Retinal pigment epithelial cell (primary cell): Measurements from ENCODE around the gene SULT1A2.
"Not testable (repeated sequence)": the region's sequence is repeated elsewhere in the genome, so short reads cannot be mapped to it uniquely, and the experiment has no call there.

ENCODE experiments used
- DNase-seq: peaks from one replicate; pipeline ENCODE4 v3.0.0-alpha.2; 2010; ENCODE audit warnings: low read depth
- H3K4me3 ChIP-seq: 2 replicates; pipeline ENCODE4 v1.5.1; 2011; ENCODE audit warnings: mild to moderate bottlenecking, low read length, control low read depth, moderate library complexity
- TF ChIP-seq, protein P1 (sequence below): conservative IDR thresholded peaks from 2 replicates; pipeline ENCODE4 v1.5.1; 2011; ENCODE audit warnings: low read depth, low read length, control low read depth, inconsistent platforms

The SULT1A2 gene

DNA sequence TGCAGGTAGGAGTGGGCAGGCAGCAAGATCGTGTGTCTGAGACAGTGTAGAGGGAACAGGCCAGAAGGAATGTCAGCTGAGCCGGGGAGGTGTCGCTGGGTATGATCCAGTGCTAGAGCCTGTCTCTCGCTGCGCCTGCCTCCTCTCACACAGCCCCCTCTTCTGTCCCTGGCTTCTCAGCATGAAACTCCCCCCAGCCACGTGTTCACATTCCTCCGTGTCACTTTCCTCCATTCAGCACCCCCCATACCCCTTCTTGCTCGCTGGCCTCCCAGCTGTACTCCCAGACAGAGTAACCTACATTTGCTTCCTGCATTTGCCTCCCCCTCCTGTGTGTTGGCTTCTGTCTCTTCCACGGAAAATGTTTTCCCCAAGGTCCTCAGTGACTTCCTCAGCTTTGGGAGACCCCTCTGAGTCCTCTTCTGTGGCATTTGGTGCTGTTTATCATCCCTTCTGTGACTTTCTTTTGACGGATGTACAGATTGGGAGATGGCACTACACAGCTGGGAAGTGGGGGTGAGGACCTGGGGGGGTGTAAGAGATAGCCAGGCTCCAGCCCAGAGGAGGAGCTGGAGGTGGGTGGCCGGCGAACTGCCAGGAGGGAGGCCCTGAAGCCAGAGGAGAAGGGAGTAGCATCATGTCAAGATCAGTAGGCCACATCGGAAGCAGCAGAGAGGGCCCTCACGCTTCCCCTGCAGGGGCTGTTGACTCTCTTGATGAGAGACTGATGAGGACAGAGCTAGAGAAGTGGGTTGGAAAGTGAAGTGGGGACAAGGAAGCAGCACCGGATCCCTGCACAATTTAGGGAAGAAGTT lies 23.9 kb downstream of the SULT1A2 start:
- DNase-seq, result no peak
- TF ChIP-seq, protein P1, sequence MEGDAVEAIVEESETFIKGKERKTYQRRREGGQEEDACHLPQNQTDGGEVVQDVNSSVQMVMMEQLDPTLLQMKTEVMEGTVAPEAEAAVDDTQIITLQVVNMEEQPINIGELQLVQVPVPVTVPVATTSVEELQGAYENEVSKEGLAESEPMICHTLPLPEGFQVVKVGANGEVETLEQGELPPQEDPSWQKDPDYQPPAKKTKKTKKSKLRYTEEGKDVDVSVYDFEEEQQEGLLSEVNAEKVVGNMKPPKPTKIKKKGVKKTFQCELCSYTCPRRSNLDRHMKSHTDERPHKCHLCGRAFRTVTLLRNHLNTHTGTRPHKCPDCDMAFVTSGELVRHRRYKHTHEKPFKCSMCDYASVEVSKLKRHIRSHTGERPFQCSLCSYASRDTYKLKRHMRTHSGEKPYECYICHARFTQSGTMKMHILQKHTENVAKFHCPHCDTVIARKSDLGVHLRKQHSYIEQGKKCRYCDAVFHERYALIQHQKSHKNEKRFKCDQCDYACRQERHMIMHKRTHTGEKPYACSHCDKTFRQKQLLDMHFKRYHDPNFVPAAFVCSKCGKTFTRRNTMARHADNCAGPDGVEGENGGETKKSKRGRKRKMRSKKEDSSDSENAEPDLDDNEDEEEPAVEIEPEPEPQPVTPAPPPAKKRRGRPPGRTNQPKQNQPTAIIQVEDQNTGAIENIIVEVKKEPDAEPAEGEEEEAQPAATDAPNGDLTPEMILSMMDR, result no peak
- H3K4me3 ChIP-seq, result no peak overlapping the region

DNA sequence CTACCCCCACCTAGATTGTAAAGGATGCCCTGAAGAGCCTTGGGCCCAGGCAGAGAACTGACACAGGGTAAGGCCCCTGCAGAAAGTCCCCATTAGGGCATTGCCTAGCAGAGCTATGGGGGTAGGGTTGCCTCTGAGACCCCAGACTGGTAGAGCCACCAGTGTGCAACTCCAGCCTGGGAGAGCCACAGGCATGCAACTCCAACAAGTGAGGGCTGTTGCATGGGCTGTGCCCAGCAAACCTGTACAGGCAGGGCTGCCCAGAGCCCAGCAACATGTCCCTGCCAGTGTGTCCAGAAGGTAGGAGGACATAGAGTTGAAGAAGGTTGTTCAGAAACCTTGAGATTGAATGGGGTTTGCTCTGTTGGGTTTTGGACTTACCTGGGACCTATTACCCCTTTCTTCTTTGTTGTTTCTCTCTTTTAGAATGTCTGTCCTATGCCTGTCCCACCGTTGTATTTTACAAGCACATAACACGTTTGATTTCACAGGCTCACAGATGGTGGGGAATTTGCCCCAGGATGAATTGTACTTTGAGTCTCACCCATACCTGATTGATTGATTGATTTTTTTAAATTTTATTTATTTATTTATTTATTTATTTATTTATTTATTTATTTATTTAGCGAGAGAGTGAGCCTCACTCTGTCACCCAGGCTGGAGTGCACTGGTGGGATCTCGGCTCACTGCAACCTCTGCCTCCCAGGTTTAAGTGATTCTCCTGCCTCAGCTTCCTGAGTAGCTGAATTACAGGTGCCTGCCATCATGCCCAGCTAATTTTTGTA lies 26.7 kb downstream of the SULT1A2 start:
- TF ChIP-seq, protein P1, result no peak
- no peak overlapping the region for H3K4me3 ChIP-seq
- no peak for DNase-seq

DNA sequence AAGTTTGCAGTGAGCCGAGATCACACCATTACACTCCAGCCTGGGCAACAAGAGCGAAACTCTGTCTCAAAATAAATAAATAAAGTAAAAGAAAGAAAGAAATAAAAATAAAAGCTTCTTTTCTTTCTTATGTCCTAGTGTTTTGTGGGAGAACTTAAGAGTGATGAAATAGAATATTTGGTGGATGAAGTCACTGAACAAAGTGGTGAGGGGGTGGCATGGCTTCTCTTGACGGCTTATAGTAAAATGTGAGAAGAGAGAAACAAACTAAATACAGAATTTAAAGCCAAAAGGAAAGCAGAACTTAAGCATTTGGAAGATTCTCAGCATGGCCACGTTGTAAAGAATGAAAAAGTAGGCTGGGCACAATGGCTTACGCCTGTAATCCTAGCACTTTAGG lies 27.8 kb downstream of the SULT1A2 start:
- no peak for DNase-seq
- TF ChIP-seq, protein P1, result no peak
- H3K4me3 ChIP-seq, result no peak overlapping the region

DNA sequence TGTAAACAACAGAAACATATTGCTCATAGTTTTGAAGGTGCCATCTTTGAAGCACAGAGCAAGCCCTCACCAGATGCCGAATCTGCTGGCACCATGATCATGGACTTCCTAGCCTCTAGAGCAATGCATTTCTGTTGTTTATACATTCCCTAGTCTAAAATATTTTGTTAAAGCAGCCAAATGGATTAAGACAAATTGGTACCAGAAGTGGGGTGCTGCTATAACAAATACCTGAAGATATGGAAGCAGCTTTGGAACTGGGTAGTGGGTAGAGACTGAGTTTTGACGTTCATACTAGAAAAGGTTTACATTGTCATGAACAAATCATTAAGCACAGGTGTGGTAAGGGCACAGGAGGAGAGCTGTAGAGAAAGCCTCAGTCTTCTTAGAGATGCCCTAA lies 29.6 kb downstream of the SULT1A2 start:
- TF ChIP-seq, protein P1, result no peak
- DNase-seq, result no peak
- no peak overlapping the region for H3K4me3 ChIP-seq

DNA sequence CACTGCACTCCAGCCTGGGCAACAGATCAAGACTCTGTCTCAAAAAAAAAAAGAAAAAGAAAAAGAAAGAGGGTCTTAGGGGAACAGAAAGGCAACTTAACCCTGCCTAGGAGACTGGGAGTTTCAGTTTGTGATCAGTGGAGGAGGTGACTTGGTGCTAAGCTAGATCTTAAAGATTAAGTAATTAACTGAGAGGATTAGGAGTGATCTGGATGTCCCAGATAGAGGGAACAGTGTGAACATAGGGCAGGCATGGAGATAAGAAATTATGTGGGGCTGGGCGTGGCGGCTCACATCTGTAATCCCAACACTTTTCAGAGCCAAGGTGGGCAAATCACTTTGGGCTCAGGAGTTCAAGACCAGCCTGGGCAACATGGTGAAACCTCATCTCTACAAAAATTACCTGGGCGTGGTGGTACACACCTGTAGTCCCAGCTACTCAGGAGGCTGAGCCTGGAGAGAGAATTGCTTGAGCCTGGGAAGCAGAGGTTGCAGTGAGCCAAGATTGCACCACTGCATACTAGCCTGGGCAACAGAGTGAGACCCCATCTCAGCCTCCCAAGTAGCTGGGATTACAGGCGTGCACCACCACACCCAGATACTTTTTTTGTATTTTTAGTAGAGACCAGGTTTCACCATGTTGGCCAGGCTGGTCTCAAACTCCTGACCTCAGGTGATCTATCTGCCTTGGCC lies 30.5 kb downstream of the SULT1A2 start:
- H3K4me3 ChIP-seq, DNase-seq: not testable (repeated sequence)

DNA sequence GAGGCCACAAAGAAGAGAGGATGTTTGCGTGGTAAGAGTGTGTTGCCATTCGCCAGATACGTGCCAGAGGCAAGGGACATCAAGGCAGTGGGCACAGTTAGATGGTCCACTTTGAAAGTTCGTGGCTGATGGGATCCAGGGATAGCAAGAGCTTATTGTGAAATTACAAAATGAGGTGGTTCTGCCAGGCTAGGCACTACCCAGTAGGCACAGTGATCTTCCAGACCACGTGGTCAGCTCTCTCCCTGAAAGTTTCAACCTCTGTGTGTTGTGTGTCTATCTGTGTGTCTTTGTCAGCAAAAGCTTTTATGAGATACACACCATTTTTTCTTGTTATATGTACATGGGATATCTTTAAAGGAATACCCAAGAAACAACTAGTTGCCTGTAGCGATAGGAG lies 33.6 kb downstream of the SULT1A2 start:
- TF ChIP-seq, protein P1, result no peak
- DNase-seq, result no peak
- no peak overlapping the region for H3K4me3 ChIP-seq

DNA sequence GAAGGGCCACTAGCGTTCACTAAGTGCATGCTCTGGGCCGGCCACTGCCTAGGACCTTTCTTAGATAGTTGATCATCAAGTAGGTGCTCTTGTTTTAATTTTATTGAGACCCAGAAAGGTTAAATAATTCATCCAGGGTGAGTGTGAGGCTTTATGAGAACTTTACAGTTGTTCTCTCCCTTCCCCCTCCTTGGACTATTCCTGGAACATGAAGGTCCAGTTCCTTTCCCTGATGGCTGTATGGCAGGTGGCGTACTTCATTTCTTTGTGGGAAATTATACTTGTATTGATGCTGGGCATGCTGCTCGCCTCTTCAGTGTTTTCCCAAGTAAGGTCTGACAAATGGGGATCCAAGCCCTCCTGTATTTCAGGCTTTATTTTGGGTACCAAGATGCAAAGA lies 34.7 kb downstream of the SULT1A2 start:
- no peak for DNase-seq
- TF ChIP-seq, protein P1, result no peak
- H3K4me3 ChIP-seq, result no peak overlapping the region
